Fibroblast of skin of right biceps (primary cell): ENCODE data around the gene TMEM72.

Experiments used
- DNase-seq: peaks from one replicate; pipeline ENCODE4 v3.0.0-alpha.2; 2013

Gene TMEM72

GRCh38 chr10:44956717-44957706 is 45.9 kb downstream of the TMEM72 start:
- DNase-seq, result no peak

DNA sequence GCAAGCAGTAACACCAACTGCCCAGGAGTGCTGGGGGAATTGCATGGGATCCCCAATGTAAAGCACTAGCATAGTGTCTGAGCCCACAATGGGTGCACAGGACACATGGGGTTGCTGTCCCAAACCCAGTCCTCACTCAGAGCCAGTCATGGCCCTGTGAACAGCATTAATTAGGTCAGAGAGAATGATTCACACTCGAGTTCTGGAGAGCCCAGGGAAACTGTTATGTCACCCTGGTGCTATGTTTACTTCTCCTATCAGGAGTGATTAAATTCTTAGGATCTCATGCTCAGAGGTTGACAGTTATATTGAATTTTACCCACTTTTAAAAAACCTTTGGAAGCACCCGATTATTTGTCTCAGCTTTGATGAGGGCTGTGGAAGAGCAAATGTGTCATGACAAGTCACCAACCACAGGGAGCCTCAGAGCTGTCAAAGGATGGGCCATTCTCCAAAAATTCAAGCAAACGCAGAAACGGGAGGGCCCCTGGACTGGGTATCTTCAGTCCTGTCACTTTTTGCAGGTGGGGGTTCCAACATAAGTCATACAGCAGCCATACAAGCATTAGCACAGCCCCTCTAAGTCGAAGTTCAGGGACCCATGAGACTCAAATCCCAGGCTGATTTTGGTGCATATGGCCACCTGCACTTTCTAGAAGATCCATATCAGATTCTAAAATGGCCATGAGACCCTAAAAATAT is 47.2 kb downstream of the TMEM72 start:
- peak; percentile 65 for DNase-seq

- no peak for DNase-seq
These were observed 47.7 kb downstream of the TMEM72 start for GRCh38 chr10:44958898-44959246.

DNA sequence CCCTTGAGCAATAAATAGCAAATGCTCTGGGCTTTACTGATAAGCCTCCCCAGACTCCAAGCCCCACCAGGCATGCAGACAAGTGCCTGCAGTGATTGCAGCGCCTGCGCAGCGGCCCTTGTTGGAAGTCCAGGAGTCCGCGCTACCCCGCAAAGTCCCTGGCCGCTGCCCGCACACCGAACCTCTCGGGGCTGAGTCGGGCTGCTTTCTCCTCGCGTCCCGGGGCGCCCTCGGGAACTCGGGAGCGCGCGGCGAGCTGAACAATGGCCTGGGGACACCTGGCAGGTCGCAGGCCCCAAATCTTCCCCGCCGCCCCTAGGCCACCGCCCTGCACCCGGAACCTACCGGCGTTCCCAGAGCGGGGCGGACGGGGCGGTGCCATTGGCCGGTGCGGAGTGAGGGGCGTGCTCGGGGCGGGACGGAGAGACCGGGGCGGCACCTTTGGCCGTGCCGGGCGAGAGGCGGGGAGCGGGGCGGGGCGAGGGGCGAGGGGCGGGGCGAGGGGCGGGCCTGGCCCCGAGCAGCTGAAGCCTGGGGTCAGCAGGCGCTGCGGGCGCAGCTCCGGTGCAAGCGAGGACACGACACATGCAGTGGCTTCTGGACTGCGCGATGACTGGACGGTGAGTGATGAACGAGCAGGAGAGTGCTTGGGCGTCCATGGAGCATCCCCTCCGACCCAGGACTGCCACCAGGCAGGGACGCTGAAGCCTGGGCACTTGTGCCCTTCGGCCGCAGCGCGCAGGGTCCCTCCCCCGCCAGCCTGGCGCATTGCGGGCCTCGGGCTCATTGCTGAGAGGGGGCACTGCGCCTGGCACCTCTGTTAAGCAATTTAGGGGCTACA is 48.3 kb downstream of the TMEM72 start, which contains the start of gene RASSF4:
Gene RASSF4, plus strand, starts transcription at position 556 of the 841 bp plus-strand sequence. CDS start 10,401 bp downstream, outside the sequence.
- peak; percentile 81 for DNase-seq

DNA sequence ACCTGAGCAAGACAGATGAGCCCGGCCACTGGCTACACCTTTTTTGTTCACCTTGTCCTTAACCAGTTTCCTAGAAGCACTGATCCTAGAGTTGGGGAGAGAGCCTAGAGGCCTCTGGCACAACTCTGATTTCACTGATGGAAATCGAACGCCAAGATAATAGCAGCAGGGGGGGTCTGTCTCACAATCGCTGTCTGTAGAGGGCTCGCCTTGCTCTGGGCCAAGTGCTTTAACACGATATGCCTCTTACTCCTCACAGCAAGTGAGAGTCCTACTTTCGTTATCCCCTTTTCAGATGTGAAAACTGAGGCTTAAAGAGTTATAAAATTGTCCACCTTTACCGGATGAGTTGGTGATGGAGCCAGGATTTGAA is 48.9 kb downstream of the TMEM72 start:
- DNase-seq, result no peak

GRCh38 chr10:44960482-44961229 is 49.5 kb downstream of the TMEM72 start:
- DNase-seq, result no peak

DNA sequence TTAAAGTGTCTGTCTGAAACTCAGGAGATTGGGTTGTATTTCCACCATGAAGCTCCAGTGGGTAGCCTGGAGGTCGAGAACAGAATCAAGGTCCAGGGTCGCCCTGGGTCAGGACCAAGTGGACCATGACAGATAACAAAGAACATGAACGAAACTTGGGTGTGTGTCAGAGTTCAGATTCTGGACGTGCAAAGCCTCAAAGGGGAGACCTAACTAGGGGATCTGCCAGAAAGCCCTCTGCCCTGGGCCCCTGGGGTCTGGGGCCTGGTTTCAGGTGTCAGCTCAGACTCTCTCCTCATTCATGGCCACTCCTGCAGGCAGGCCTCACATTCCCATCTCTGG is 50.1 kb downstream of the TMEM72 start:
- no peak for DNase-seq

- no peak for DNase-seq
These were observed 51.0 kb downstream of the TMEM72 start for GRCh38 chr10:44961931-44962750.

DNA sequence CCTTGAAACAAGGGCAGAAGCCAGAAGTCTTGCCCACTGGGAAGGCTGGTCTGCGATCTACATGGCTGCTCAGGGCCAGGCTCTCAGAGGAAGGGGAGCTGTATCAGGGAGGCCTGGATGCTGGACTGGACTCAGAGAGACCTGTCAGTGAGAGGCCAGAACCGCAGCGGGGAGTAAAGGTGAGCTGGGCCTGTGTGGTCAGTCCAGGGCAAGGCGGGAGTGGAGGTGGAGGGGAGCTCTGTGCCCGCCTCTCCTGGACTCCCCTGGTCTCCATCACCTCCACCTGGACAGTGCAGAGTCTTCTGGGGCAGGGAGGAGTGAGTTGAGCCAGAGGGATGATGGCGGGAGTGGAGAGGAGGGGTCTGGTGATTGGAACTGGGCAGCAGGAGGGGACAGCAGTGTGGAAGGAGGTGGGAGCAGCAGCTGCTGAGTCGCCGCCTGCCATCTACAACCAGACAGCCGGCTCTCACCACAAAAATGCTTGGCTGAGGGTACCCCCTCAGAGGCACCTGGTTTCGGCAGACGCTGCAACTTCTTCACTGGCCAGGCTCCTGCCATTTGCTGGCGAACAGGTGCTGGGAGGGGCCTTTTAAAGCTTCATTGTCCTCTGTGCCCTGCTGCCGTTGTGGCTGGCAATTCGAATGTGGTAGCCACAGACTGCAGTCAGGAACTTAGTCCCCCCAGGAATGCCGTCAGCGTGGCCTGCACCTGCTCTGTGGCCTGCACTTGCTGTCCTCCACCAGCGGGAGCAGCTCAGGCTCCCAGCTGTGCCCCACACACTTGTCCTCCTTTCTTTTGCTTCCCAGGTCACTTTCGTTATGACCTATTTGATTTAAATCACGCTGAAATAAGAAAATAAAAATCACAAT is 52.0 kb downstream of the TMEM72 start:
- no peak for DNase-seq

GRCh38 chr10:44963772-44964633 is 52.9 kb downstream of the TMEM72 start:
- DNase-seq, result no peak

DNA sequence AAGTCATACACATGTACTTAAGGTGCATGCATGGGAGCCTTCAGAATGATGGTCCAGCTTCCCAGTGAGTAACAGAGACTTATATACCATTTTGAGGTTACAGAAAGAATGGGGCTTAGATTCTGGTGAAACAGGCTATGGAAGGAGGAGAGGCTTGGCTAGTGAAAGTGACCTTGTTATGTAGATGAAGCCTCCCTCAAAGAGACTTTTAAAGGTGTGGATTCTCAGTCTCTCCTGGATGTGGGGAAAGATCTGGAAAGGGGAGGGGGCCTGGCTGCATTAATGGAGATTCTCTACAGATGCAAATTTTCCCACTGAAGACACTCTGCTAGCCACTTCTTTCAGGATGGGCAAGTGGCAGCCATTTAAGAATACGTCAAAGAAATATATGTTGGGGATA is 54.0 kb downstream of the TMEM72 start:
- DNase-seq, result no peak

GRCh38 chr10:44965651-44966097 is 54.5 kb downstream of the TMEM72 start:
- no peak for DNase-seq

DNA sequence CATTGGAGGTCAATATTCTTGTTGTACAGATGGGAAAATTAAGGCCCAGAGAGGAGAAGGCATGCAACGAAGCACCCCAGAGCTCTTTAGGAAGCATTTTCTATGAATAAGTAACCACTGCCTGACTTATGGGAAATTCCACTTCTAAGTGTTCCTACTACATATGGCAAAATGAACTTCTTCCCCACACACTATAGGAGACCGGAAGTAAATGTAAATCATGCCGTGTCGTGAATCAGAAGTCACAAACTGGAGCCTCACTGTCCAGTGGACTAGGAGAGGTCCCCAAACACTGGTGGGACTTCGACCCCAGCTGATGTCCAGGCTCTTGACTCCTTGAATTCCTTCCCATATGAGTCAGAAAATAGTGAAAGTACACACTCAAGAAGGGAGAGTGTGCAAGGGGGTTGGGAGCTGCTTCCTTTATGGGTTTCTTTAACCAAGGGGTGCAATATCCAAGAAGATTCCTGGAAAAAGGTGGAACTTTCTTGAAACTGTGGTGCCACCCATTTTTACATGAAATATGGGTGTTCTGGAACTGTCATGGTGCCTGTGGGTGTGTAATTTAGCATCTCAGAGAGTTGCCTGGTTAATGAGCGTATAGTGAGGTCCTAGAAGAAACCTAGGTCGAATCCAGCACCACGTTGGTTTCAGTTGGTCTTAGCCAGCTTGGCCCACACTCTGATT is 55.1 kb downstream of the TMEM72 start:
- peak; percentile 15 for DNase-seq

DNA sequence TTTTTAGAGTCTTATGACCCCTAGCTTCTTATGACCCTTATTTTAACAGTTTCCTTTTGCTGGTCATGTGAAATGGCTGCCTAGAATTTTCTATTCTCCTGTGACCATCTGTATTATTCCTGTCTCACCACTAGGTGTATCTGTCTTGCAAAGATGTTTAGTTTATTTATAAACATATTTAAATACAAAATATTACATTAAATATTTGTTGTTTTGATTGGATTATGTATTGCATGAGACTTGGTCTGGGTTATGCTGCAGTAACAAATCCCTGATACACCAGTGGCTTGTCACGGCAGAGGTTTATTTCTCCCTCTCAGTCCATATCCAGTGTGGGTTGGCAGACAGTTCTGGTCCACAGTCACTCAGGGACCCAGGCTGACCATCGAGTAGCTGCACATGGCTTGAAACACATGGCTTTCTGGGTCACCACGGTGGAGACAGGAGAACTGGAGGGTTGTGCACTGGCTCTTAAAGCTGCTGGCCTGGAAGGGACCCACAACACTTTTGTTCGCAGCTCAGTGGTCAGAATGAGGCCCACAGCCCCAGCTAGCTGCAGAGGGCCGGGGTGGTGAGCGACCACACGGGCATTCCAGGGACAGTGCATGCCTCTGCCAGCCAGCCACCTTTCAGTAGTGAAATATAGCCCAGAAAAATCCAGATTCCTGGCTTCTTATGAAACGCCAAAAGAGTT is 55.8 kb downstream of the TMEM72 start:
- DNase-seq, result no peak

- no peak for DNase-seq
These were observed 56.5 kb downstream of the TMEM72 start for GRCh38 chr10:44967616-44968015.

DNA sequence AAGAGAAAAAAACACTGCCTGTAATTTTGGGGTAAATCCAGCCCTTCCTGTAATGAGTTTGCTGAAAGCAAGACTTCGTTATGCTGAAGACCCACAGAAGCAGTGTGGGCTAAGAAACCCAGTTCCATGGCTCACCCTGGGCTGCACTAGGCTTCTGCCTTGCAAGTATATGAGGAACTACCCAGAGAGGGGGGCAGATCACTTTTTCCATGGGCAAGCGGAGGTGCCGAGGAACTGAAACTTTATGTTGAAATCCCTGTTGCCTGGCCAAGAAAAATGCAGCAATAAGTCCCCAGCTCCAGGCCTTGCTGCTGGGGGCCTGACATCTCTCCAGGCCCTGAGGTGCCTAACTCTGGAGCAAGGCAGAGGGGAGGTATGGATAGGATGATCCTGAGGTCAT is 57.0 kb downstream of the TMEM72 start:
- no peak for DNase-seq

GRCh38 chr10:44968500-44969400 is 57.6 kb downstream of the TMEM72 start:
- no peak for DNase-seq
